ENCODE data around the gene HIVEP3. TPM values are rescaled to one million over a fixed set of nuclear protein-coding genes. Genes with fewer than 3 reads are reported as not detected.

Gene HIVEP3
- total and polyA plus RNA-seq, 2 donors (not counting 1 experiment from before 2014, with no cell fraction given) = 2.0 to 5.1 TPM

DNA sequence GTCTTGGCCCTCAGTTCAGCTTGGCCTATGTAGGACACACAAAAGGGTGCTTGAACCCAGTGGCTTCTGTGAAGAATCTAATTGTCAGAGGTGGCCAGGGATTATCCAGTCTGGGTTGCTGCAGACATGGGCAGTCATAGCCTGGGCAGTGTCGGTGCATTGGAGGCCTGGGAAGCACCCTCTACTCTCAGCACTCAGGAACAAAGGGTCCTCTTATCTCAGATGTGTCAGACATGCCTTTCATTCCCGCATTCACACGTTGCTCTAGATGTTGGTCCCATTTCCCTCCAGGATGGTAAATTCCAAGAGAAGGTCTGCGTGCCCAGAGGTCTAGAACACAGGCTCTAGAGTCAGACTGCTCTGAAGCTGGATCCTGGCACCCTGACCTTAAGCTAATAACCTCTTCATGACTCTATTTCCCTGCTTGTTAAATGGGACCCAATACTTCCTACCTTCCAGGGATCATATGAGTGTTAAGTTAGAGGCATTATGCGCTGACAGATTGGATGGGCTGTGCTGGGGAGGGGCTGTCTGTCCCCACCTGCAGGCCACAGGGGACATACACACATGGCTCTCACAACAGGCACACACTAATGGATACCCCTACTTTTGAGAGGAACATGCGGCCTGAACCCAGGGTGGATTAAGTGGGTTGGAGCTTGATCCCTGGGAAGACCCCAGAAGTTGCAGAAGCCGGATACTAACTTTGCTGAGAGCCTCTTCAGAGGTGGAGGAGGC lies 417.8 kb downstream of the HIVEP3 start:
- ChIA-PET CTCF (interaction anchor here (1.2 kb wide), 1 partner anchor 15 kb away, joined by 3 read pairs; no protein-coding TSS in a partner anchor), POLR2A (no interaction called here)
- no peak overlapping the region for H3K4me3 ChIP-seq (ENCODE audit: control extremely low read depth in 1 of 5, extremely low read depth in 1 of 5, insufficient read depth in 1 of 5, low read depth in 2 of 5, low read length in 4 of 5)
- 95% methylated on average over 6 of the region's 7 CpGs for WGBS (ENCODE audit: insufficient coverage)
- H3K4me1 ChIP-seq (ENCODE audit: control insufficient read depth in 2 of 2, insufficient read depth in 2 of 2, low read length in 2 of 2) = peaks cover 1 to 5% of the 10 kb centered on the region in 2 donors
- H3K4me1 Mint-ChIP-seq = peaks cover 3% of the 10 kb centered on the region
- H4K20me1 ChIP-seq (ENCODE audit: control insufficient read depth, insufficient read depth, low read length, poor library complexity, severe bottlenecking) = no peaks in the 10 kb centered on the region
- H3K27me3 ChIP-seq (replicated peaks in 1 of 4; ENCODE audit: control extremely low read depth in 1 of 4, control insufficient read depth in 3 of 4, insufficient read depth in 4 of 4, low read length in 3 of 4) = peaks cover 0 to 6% (median 2%) of the 10 kb centered on the region in 4 experiments
- no peak overlapping the region for H3K4me2 ChIP-seq (replicated peaks; ENCODE audit: low read depth, low read length, poor library complexity, severe bottlenecking)
- no peak overlapping the region for H3K4me3 Mint-ChIP-seq
- H3K9me3 Mint-ChIP-seq (ENCODE audit: insufficient read depth) = no peaks in the 10 kb centered on the region
- H2AFZ ChIP-seq (ENCODE audit: insufficient read depth, low read depth, low read length, poor library complexity, severe bottlenecking) = no peak overlapping the region
- H3K79me2 ChIP-seq (ENCODE audit: control insufficient read depth, insufficient read depth, low read length) = no peaks in the 10 kb centered on the region
- TF ChIP-seq EZH2 (IDR thresholded peaks at IDR 0.05; ENCODE audit: borderline replicate concordance, insufficient read depth, low read depth, low read length, poor library complexity, severe bottlenecking) = no peak
- TF ChIP-seq, protein P1, sequence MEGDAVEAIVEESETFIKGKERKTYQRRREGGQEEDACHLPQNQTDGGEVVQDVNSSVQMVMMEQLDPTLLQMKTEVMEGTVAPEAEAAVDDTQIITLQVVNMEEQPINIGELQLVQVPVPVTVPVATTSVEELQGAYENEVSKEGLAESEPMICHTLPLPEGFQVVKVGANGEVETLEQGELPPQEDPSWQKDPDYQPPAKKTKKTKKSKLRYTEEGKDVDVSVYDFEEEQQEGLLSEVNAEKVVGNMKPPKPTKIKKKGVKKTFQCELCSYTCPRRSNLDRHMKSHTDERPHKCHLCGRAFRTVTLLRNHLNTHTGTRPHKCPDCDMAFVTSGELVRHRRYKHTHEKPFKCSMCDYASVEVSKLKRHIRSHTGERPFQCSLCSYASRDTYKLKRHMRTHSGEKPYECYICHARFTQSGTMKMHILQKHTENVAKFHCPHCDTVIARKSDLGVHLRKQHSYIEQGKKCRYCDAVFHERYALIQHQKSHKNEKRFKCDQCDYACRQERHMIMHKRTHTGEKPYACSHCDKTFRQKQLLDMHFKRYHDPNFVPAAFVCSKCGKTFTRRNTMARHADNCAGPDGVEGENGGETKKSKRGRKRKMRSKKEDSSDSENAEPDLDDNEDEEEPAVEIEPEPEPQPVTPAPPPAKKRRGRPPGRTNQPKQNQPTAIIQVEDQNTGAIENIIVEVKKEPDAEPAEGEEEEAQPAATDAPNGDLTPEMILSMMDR (IDR thresholded peaks at IDR 0.05) = no peak
- no peak overlapping the region for H3K27ac ChIP-seq (ENCODE audit: low read length in 2 of 2)
- H3K36me3 ChIP-seq (replicated peaks in 1 of 2; ENCODE audit: control extremely low read depth in 1 of 2, control insufficient read depth in 1 of 2, extremely low read depth in 1 of 2, insufficient read depth in 2 of 2, low read length in 1 of 2) = no peaks in the 10 kb centered on the region
- intact Hi-C loops (cut with micrococcal nuclease) = no loop called here
- peaks cover 11% of the 10 kb centered on the region for H3K27me3 Mint-ChIP-seq
- DNase-seq (no peak), ATAC-seq (ENCODE audit: low read depth) (no peak)
- no peak overlapping the region for H3K27ac Mint-ChIP-seq
- no peak overlapping the region for H3K9ac ChIP-seq (ENCODE audit: low read length)
- no peaks in the 10 kb centered on the region for H3K9me3 ChIP-seq (ENCODE audit: control extremely low read depth in 1 of 3, control insufficient read depth in 2 of 3, insufficient read depth in 1 of 3, low read length in 2 of 3)

DNA sequence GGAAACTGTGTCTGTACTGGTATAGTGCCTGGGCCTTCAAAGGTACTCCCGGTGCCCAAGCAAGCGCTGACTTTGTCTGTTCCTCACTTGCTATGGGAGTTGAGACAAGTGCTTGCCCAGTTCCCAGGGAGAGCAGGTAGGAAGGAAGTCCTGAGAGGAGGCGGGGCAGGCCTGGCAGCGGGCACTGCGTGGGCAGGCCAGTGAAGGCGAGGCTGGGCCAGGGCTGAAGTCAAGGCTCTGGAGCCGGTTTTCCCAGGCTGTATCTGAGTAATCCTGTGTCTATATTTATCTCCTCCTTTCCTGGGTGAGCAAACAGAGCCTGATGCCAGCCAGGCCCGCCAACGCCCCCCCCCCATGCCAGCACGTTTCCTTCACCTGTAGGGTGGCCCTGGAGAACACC lies 418.3 kb downstream of the HIVEP3 start:
- 92% methylated on average over 7 of the region's 10 CpGs for WGBS (ENCODE audit: insufficient coverage)
- Mint-ChIP-seq H3K9me3 (ENCODE audit: insufficient read depth) (no peaks in the 10 kb centered on the region), H3K27ac (no peak overlapping the region), H3K4me3 (no peak overlapping the region), H3K4me1 (peaks cover 8% of the 10 kb centered on the region), H3K27me3 (peaks cover 16% of the 10 kb centered on the region)
- TF ChIP-seq, protein P1 (IDR thresholded peaks at IDR 0.05) = no peak
- TF ChIP-seq EZH2 (IDR thresholded peaks at IDR 0.05; ENCODE audit: borderline replicate concordance, insufficient read depth, low read depth, low read length, poor library complexity, severe bottlenecking) = no peak
- Histone ChIP-seq H3K36me3 (replicated peaks in 1 of 2; ENCODE audit: control extremely low read depth in 1 of 2, control insufficient read depth in 1 of 2, extremely low read depth in 1 of 2, insufficient read depth in 2 of 2, low read length in 1 of 2) (no peaks in the 10 kb centered on the region), H3K4me3 (ENCODE audit: control extremely low read depth in 1 of 5, extremely low read depth in 1 of 5, insufficient read depth in 1 of 5, low read depth in 2 of 5, low read length in 4 of 5) (no peak overlapping the region), H3K27me3 (replicated peaks in 1 of 4; ENCODE audit: control extremely low read depth in 1 of 4, control insufficient read depth in 3 of 4, insufficient read depth in 4 of 4, low read length in 3 of 4) (peaks cover 0 to 11% (median 2%) of the 10 kb centered on the region in 4 experiments), H4K20me1 (ENCODE audit: control insufficient read depth, insufficient read depth, low read length, poor library complexity, severe bottlenecking) (no peaks in the 10 kb centered on the region), H3K4me2 (replicated peaks; ENCODE audit: low read depth, low read length, poor library complexity, severe bottlenecking) (no peak overlapping the region), H3K9me3 (ENCODE audit: control extremely low read depth in 1 of 3, control insufficient read depth in 2 of 3, insufficient read depth in 1 of 3, low read length in 2 of 3) (no peaks in the 10 kb centered on the region), H3K27ac (ENCODE audit: low read length in 2 of 2) (no peak overlapping the region), H3K79me2 (ENCODE audit: control insufficient read depth, insufficient read depth, low read length) (no peaks in the 10 kb centered on the region), H3K4me1 (ENCODE audit: control insufficient read depth in 2 of 2, insufficient read depth in 2 of 2, low read length in 2 of 2) (peaks cover 5 to 8% of the 10 kb centered on the region in 2 donors), H3K9ac (ENCODE audit: low read length) (no peak overlapping the region), H2AFZ (ENCODE audit: insufficient read depth, low read depth, low read length, poor library complexity, severe bottlenecking) (no peak overlapping the region)
- DNase-seq = no peak
- intact Hi-C loops (cut with micrococcal nuclease) = no loop called here
- POLR2A ChIA-PET = no interaction called here
- no peak for ATAC-seq (ENCODE audit: low read depth)
- CTCF ChIA-PET = no interaction called here
